HUDEP-2 (cell line): ENCODE measurements around the gene TSSK6.
A peak's percentile ranks its signal among the peaks of the same experiment; 100 is the strongest.

Source experiments
- DNase-seq, 76 experiments: peaks; one replicate each; lab custom pipeline; 2025; ENCODE audit not compliant: unreplicated experiment in 76 of 76; lab: John Stamatoyannopoulos, UW

Gene TSSK6

DNA sequence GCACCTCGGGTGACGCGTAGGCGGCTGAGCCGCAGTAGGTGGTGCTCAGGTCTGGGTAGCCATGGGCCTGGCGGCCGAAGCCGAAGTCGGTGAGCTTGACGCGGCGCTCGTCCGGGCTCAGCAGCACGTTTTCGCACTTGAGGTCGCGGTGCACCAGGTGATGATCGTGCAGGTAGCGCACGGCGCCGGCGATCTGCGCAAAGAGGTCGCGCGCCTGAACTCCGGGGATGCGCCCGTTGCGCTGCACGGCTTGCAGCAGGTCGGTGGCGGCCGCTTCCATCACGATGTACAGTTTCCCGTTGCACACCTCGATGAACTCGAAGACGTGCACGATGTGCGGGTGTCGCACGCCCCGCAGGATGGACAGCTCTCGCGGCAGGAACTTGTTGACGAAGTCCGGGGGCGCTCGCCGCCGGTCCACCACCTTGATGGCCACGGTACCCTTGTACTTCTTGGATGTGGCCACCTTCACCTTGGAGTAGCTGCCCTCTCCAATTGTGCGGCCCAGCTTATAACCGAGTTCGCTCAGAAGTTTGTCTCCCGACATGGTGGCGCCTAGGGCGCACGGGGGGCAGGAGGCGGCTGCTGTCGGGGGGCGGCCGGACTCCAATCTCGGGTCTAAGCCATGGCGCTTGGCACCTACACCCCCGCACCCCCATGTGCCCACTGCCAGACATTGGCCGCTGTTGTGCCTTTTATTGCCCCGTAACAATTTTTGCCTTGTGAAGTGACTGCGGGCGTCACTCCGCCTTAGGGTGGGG, at the start of gene TSSK6:
TSS of gene TSSK6 (minus strand) at position 668 of the 761 bp plus-strand sequence. CDS start at position 547, 121 bp downstream.
- DNase-seq = no peak

DNA sequence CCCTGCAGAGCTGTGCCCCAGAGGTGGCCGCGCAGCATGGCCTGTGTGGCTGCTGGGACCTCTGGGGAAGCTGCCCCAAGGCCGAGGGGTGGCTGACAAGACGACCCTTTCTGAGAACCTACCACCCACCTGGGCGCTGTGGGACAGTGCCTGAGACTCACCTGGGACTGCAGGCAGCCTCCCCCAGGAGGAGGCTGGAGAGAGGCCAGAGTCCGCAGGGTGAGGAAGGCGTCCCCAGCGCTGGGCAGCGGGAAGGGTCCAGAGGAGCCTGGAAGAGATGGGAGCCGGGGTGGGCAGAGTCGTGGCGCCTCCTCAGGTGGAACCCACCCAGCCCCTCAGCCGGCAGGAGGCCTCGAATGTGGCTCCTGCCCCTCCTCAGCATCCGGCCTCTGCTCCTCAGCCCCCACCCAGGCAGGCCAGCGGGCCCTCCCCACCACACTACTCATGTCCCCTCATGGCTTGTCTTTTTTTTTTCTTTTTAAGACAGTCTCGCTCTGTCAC, 48.0 kb upstream of the TSSK6 start:
- DNase-seq = no peak

DNA sequence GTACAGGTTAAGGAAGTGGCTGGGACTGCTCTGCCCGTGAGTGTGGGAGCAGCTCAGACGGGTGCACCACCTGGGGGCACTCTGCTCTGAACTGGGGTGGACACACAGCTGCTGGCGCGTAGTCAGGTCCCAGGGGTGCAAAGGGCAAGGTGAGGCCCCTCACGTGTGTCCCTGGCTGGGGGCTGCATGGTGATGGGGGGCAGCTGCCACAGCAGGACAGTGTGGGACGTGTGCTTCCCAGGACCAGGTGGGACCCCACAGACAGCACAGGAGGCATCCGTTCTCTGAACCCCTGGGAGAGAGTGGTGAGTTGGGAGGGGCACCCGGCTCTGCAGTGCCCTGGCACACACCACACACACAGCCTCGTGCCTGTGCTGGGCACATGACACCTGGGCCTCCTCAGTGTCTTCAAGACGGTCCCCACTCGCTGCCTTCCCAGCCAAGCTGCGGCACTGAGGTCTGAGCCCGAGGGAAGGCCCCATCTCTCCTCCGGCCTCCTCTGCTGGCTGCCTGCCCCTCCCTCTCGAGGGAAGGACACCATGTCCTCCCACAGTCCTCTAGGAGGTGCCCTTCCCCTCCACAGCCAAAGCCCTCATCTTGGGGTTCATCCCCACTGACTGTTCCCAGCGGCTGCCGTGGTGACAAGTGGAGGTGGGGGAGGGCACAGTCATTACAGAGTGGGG, 47.5 kb upstream of the TSSK6 start:
- DNase-seq = no peak

DNA sequence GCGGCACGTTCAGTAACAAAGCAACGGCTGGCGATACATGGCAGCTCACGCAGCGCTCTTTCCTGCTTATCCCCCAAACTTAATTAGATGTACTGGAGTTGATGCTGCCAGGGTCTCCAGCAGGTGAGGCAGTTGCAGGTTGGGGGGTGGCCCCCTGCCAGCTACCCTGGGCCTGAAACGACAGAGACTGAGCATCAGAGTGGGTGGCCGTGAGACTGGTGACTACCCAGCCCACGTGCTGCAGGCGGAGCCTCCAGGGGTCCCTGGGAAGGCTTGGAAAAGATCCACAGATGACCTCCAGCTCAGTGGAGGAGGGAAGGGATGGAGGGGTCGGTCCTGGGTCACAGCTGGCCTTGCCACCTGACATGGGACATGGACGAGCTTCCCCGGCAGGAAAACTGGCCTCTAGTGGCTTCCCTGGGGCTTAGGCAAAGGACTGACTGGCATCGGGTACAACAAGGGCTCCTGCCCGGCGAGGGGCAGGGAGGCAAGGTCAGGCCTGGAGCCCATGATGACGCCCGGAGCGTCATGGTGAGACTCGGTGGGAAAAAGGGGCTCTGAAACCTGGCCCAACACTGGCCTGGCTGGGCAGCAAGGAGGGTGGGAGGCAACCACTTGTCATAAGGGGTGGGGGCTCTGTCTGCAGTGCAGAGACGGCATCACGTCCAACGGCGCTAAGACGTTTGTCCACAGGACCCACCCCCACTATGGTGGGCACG, 46.8 kb upstream of the TSSK6 start:
- DNase-seq = no peak

DNA sequence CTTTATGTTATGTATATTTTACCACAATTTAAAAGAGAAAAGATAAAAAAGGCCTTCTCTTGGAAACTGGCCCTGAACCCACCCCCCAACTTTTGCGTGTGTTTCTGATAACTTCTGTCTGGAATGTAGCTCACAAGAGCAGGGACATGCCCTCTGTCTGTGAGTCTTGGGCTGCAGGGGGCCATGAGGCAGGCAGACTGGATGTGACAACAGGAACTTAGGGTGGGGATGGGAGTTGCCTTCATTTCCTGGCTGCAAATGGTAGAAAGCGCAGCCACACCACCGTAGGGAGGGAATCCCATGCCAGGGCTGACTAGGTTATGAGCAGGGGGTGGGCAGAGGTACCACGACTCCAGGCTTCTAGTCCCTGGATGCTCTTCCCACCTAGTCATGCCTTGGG, 44.6 kb upstream of the TSSK6 start:
- no peak for DNase-seq

DNA sequence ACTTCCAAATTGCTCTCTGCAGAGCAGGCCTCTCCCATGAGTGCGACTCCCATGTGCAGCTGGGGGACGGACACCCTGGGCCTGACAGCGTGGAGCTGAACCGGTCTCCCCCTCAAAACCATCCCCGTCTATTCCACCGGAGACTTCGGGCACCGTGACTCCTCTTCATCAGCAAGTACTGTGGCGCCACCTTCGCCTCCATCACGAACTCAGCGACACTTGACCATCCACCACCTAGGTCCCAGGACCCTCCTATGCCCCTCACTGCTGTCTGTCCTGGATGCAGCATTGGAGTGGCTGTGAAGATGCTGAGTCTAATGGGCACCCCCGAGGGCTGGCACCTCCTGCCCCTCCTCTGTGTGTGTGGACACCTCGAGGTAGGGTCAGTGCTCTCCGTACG, 43.3 kb upstream of the TSSK6 start:
- DNase-seq = no peak

DNA sequence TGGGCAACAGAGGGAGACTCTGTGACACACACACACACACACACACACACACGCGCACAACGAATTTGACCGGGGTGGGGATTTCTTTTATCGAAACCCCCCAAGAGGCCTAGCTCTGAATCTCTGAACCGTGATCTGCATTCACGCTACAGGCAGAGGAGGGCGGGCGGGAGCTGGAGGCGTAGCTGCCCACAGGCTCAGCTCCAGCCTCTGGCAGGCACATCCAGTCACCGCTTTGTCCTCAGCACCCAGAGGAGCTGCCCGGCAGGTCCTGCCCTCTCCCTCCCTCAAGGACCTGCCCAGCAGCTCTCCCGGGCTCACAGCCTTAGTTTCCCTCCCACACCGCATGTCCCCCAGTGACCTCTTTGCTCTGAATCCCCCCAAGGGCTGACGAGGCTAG, 42.7 kb upstream of the TSSK6 start:
- DNase-seq = no peak

DNA sequence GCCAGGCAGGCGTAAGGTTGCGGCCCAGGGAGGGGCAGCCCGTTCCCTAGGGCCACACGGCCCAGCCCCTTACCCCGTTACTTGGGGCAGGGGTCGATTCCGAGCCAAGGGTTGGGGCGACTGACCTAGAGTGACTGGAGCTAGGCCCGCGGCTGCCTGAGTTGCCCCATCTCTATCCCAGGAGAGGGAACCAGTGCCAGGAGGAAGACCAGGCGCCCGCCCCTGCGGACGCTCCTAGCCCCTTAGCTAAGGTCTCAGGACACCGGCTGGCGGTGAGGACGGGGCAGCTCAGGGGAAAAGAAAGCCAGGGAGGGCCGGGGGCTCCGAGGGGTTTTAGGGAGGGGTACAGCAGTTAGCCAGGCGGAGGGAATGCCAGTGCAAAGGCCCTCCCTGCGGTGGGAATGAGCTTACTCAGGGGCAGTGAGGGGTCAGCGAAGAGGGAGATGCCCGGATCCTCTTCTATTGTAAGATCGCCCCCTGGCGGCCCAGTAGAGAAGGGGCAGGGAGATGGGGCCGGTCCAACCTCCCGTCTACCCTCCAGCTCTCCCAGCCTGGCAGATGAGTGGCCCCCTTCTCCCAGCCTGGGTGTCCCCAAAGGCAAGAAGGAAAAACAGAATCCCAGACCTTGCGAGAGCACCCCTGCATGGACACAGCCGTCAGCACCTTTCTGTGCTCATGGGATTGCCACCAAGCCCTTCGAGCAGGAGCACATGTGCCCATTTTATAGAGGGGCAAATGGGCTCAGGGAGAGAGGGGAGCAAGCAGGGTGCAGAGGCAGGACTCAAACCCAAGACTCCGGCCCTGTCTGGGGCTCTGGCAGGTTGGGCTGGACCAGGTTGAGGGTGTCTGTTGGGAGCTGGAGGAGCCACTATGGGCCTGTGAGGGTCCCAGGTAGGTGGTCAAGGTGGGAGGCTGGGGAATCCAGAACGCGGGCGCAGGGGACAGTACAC, 39.0 kb upstream of the TSSK6 start:
- DNase-seq = peak in 46 of 76 experiments; percentile 15 to 71 (median 44)

DNA sequence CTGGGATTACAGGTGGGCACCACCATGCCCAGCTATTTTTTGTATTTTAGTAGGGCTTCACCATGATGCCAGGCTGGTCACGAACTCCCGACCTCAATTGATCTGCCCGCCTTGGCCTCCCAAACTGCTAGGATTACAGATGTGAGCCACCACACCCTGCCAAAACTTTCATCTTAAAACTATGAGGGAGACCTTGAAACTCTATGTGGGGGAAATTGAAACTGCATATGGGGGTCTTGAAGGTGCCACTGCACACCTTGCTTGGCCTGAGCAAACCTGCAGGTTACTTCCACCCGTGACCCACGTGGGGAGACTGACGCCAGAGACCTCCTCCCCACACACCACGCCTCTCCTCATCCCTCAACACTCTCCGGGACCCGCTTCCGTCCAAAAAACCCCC, 38.3 kb upstream of the TSSK6 start:
- no peak for DNase-seq

DNA sequence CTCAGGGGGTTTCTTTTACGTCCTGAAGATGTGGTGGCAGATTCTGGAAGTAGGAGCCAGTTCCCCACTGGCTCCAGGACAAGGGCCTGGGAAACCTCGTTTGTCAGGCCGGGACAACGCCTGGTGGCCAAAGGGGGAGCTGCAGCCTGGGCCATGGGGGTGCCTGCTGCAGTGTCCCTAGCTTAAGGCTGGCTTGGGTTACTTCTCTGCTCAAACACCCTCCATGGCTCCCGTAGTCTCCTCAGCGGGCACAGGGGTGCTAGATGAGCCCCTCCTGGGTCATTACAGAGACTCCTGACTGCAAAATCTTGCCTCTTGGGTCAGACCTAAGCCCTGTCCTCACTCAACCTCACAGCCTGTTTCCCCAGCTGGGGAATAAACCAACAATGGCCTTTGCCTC, 37.5 kb upstream of the TSSK6 start:
- peak in 30 of 76 experiments; percentile 9 to 59 (median 32) for DNase-seq

DNA sequence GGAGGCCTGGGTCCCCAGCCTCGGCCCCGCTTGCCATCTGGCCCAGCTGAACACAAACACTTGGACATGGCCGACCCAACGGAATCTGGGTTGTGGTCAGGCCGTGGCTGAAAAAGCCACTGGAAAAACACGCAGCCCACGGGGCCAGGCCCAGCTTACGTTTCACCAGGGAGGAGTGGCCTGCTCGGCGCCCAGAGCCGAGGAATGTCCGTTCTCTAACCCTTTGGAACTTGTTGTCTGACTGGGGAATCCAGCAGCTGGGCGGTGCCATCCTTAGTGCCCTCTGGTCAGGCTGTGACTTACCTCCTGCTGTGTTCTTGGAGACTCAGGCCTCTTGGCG, 36.5 kb upstream of the TSSK6 start:
- DNase-seq = no peak

DNA sequence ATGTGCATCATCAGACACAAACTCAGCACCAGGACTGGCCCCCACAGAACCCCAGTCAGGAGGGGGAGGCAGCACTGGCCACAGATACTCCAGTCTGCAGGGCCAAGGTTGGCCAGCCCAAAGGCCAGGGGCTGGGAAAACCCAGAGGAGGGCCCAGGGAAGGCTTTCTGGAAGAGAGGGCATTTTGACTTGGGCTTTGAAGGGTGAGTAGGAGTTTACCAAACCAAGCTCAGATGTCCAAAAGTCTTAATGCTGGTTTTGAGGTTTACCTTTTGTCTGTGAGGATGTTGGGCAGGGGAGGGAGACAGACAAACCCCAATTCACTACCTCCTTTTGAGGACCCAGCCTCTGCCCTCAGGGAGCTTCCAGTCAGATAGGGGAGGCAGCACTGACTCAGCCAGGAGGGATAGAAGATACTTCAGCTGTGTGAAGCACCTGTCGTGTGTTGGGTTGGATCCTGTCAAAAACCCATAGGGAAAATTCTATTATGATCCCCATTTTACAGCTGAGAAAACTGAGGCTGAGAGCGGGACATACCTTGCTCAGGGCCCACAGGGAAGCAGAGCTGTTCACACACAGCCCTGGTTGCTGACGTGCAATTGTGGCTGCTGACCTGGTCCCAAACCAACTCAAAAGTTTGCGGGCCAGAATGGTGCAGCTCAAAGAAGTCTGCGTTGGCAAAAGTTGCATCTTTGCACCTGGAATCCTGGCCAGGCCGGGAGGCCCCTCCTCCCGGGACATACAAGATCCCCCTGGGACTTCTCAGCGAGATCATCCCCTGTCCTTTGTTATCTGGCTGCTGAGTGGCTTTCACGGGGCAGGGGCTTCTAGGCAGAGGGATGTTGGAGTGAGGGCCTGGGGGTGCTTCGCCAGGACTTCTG, 35.9 kb upstream of the TSSK6 start:
- no peak for DNase-seq

DNA sequence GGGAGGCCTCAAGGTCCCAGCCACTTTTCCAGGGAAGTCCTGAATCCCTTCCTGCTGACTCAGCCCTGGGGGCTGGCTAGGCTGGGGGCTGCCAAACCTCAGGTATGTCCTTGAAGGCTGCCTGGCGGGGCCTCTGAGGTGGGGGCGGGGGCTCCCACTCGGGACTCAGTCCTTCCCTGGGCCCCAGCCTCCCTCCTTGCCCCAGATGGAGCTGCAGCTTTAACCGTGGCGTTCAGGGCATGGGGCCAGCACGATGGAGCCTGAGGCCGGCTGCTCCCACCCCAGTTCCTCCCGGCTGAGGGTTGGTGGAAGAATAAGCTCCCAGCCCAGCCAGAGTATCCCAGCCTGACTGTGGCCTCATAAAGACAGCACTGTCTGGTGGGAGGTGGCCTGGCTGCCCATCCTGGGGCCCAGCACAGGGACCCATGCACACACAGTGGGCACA, 35.2 kb upstream of the TSSK6 start:
- no peak for DNase-seq

DNA sequence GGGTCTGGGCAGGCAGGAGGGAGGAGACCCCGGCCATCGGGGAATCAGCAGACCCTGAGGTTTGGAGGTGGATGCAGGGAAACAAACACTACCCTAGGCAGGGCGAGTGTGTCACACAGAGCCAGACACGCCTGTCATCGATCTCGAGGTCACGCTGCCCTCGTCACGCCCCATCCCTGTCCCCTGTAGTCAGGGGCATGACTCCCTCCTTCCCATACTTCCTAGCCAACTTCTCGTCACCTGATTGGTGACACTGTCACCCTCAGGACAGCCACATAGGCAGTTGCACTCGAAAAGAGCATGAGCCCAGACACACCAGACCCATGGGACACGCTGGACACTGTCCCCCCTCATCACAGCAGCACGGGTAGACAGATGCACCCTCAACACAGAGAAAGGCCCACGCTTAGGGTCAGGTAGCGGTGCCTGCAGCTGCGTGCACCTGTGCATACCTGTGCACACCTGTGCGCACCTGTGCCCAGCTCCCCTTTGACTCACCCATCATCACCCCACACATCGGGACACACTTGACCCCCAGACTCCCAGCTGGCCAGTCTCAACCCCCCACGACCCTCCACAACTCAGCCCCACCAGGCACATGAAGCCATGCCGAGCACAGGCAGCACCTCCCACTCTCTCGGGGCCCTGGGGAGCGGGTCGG, 34.6 kb upstream of the TSSK6 start:
- no peak for DNase-seq

DNA sequence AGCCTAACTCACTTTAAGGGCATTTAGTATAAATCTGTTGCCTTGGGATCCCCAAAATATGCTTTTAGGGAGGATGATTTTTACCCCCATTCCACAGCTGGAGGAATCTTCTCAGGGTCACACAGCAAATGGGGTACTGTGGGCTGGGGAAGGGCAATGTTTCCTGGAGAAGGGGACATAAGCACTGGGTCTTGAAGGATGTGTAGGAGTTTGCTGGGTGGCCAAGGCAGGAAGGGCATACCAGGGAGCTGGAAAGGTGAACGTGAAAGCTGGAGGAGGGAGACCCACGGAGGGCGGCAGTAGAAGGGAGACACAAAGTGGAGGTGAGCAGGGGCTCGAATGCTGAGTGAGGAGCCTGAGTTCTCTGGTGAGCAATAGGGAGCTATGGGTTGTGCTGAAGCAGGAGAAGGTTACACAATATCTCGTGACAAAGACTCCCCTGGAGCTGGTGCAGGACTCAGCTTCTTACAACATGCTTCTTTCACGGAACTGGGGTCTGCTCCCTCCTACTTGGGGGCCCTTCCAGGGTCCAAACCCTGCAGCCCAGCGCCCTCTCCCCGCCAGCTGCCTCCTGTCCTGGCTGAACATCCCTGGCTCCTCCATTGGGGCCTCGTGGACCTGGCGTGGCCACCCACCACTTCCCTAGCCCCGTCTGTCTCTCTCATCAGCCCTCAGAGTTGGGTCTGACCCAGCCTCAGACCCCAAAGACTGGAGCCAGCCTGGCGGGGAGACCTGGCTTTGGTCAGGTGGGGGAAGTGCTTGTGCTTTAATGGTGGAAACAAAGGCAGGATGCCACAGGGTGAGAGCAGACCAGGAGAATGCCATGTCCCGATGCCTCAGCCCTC, 33.8 kb upstream of the TSSK6 start:
- no peak for DNase-seq

DNA sequence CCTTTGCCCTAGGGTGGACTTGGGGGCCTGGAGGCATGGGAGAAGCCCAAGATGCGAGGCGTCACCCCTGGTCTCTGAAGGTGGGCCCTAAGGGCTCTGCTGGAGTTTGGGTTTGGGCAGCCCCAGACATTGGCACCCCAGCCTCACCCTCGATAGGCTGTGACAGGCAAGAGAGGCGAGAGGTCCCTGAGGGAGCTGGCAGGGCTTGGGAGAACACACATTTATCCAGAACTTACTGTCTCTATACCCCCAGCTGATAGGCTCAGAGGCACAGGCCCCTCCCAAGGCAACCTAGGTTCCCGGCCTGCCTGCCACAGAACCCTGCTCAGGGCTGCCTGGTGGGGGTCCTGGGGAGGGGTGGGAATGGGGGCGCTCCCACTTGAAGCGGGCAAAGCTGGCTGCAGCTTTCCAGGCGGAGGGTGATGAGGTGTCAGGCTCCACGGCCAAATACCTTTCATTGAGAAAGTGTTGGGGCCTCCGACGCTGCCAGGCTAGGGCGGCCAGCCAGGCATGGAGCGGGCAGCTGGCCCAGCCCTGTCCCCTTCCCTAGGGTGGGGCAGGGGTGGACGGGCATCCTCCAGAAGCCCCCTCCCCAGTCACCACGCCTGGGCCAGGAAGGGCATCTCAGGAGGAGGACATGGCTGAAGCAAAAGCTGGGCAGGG, 32.5 kb upstream of the TSSK6 start:
- DNase-seq = no peak

DNA sequence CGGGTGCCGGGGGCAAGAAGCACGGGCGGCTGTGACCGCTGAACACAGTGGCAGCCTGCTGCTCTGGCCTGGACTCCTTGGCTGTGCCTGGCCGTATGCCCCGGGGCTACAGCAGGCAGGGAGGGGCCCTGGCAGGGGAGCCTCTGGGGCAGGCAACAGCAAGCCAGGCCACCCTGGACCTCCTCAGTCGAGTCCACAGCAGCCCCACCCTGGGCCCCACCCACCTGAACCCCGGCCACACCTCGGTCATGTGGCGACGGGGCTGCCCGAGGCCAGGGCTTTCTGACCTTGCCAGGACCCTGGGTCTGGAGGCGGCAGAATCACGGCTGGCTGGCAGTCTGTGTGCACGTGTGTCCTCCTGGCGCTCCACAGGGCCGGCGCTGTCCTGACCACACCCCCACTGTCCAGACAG, 31.4 kb upstream of the TSSK6 start:
- peak in 12 of 76 experiments; percentile 12 to 62 (median 32) for DNase-seq
